BLaER1 (cell line): ENCODE results near the gene ATXN7L1.

ENCODE experiments used
- H3K27ac ChIP-seq: shearing (Covaris generic); formaldehyde crosslinking; 2 replicates; pipeline ENCODE4 v1.8.1; 2022
- H3K27me3 ChIP-seq: shearing (Covaris generic); formaldehyde crosslinking; 2 replicates; pipeline ENCODE4 v1.8.1; 2022
- H3K36me3 ChIP-seq: shearing (Covaris generic); formaldehyde crosslinking; 2 replicates; pipeline ENCODE4 v1.8.1; 2022
- H3K4me1 ChIP-seq: shearing (Covaris generic); formaldehyde crosslinking; 2 replicates; pipeline ENCODE4 v1.8.1; 2022
- H3K4me2 ChIP-seq: shearing (Covaris generic); formaldehyde crosslinking; 2 replicates; pipeline ENCODE4 v1.8.1; 2022
- H3K4me3 ChIP-seq: shearing (Covaris generic); formaldehyde crosslinking; 2 replicates; pipeline ENCODE4 v1.8.1; 2022
- H3K9ac ChIP-seq: shearing (Covaris generic); formaldehyde crosslinking; 2 replicates; pipeline ENCODE4 v1.8.1; 2022
- H3K9me3 ChIP-seq: shearing (Covaris generic); formaldehyde crosslinking; 2 replicates; pipeline ENCODE4 v1.8.1; 2022
- H4K20me1 ChIP-seq: shearing (Covaris generic); formaldehyde crosslinking; 2 replicates; pipeline ENCODE4 v1.8.1; 2022
- Cebpa-rat ChIP-seq: shearing (Covaris generic); IDR thresholded peaks from 2 replicates; pipeline ENCODE4 v1.8.1; 2022

The ATXN7L1 gene

DNA sequence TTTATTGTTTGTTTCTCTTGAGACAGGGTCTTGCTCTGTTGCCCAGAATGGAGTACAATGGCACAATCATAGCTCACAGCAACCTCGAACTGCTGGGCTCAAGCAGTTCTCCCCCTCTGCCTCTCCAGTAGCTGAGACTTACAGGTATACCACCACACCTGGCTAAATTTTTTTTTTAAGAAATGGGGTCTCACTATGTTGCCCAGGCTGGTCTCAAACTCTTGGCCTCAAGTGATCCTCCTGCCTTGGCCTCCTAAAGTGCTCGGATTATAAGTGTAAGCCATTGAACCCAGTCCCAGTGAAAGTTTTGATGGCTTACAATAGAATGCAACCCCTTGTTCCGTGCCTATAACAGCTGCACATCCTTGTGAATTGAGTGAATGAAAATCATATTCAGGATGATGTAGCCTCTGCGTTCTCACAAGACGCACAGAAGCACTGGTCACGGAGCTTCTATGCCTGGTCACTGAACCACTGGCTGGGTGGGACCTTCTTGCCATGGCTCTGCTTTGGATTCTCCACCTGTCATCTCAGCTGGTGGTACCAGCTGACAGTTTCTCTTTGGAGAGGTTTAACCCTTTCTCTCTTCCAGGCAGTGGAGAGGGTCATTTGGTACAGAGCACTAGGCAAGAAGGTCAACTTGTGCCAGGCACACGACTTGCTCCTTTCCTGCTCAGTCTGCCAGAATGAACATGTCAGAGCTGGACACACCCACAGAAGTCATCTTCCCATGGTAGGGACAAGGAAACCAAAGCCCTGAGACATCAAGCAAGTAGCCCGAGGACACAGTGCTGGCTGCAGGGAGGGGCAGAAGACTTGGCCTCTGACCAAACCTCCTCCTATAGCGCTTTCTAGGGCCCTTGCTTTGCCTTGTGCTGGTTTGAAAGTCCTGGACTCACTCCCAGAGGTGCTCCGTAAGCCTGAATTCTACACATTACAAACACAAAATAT is 89.6 kb downstream of the ATXN7L1 start:
- Histone ChIP-seq H3K9ac (no peak overlapping the region), H3K4me2 (no peak overlapping the region), H3K27ac (no peak overlapping the region), H3K9me3 (no peaks in the 10 kb centered on the region), H3K4me1 (0 out of 2 replicates have a peak, but pooled peaks cover 5% of the 10 kb centered on the region), H3K27me3 (no peaks in the 10 kb centered on the region), H4K20me1 (no peaks in the 10 kb centered on the region), H3K4me3 (no peak overlapping the region), H3K36me3 (0 out of 2 replicates have a peak, but pooled peaks cover 4% of the 10 kb centered on the region)
- no peak for TF ChIP-seq Cebpa-rat

DNA sequence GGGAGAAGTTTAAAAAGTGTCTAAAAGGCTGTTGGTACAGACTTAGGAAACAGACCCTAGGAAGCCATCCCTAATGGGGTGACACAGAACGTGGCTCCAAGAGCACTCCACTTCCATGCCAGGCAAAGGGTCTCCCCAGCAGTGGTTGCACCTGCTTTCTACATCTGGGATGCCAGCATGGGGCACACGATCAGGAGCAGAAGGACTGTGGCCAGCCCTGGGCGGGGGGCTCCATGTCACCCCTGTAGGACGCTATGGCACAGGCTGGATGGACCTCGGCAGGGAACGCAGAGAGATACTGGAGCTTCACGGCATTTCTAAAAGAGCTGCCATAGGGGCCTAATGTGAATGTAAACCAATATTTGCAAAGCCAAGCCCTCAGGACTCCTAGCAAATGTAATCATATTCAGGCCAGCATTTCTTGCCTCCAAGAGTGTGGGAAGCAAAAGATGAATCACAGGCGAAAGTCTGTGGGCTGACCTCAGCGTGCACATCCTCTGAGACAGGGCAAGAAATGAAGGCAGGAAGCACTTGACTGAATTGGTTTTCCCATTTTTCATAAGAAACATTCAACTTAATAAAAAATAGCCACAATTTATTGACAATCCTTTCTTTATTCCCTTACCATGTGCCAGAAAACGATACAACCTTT is 93.9 kb downstream of the ATXN7L1 start:
- Histone ChIP-seq H4K20me1 (no peaks in the 10 kb centered on the region), H3K4me1 (no peaks in the 10 kb centered on the region), H3K4me2 (no peak overlapping the region), H3K36me3 (no peaks in the 10 kb centered on the region), H3K27me3 (no peaks in the 10 kb centered on the region), H3K4me3 (no peak overlapping the region), H3K27ac (no peak overlapping the region), H3K9ac (no peak overlapping the region), H3K9me3 (no peaks in the 10 kb centered on the region)
- no peak for TF ChIP-seq Cebpa-rat

DNA sequence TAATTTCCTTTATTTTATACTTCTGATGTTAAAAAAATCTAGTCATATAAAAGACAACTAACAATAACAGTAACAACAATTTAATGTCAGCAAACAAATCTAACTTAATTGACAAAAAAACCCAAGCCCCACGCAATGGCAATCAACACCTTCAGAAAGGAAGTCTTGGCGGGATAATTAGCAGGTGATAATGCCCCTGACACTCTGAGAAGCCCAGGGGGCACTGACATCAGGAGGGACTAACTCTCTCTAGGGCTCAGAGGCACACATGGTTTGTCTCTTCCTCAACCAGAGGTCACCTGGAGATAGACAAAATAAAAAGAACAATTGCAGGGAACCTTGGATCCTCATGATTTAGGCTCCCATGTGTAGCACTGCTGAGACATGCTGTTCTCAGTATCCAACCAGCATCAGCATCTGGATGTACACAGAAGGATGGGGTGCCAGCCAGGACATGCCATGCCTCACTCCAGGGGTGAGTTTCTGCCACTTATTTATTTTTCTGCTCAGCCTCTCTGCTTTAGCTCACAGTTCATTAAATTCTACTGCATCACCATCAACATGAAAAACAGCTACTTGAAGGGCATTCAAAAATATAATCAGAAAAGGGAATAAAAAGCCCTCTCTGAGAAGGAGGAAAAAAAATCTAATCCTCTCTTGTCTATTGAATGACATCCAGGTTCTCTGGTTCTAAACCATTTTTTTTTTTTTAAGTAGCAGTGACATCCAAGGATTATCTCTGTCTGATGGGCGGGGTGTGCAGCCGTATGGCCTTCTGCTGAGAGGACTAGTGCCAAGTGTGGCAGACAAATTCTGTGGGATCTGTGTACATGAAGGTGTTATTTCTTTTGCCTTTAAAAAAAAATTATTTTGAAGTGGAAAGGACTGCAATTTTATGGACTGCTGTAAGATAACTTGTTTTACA is 96.3 kb downstream of the ATXN7L1 start:
- H3K9me3 ChIP-seq = no peaks in the 10 kb centered on the region
- TF ChIP-seq Cebpa-rat = no peak
- H3K4me1 ChIP-seq = no peaks in the 10 kb centered on the region
- H3K27ac ChIP-seq = no peak overlapping the region
- no peak overlapping the region for H3K4me2 ChIP-seq
- H3K36me3 ChIP-seq = no peaks in the 10 kb centered on the region
- H3K9ac ChIP-seq = no peak overlapping the region
- no peaks in the 10 kb centered on the region for H3K27me3 ChIP-seq
- no peak overlapping the region for H3K4me3 ChIP-seq
- no peaks in the 10 kb centered on the region for H4K20me1 ChIP-seq

DNA sequence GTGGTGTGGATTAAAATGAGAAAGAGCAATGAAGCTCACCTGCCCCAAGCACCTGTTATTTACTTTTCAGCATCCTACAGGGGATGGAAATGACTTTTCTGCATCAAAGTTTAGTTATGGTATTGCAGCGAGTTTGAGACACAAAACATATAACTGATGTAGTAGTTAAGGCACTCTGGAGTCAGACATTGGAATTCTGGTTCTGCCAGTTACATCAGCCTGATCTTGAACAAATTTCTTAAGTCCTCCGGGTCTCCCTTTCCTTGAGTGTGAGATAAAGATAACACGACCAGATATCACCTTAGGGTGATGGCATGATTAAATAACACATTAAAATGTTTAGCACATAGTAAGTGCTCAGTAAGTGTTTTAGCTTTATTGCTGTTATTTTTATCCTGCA is 97.4 kb downstream of the ATXN7L1 start:
- H3K4me2 ChIP-seq = no peak overlapping the region
- H3K4me1 ChIP-seq = peaks cover 3% of the 10 kb centered on the region
- H3K4me3 ChIP-seq = no peak overlapping the region
- no peaks in the 10 kb centered on the region for H3K36me3 ChIP-seq
- no peak overlapping the region for H3K27ac ChIP-seq
- TF ChIP-seq Cebpa-rat = no peak
- no peak overlapping the region for H3K9ac ChIP-seq
- H3K27me3 ChIP-seq = no peaks in the 10 kb centered on the region
- no peaks in the 10 kb centered on the region for H4K20me1 ChIP-seq
- no peaks in the 10 kb centered on the region for H3K9me3 ChIP-seq

DNA sequence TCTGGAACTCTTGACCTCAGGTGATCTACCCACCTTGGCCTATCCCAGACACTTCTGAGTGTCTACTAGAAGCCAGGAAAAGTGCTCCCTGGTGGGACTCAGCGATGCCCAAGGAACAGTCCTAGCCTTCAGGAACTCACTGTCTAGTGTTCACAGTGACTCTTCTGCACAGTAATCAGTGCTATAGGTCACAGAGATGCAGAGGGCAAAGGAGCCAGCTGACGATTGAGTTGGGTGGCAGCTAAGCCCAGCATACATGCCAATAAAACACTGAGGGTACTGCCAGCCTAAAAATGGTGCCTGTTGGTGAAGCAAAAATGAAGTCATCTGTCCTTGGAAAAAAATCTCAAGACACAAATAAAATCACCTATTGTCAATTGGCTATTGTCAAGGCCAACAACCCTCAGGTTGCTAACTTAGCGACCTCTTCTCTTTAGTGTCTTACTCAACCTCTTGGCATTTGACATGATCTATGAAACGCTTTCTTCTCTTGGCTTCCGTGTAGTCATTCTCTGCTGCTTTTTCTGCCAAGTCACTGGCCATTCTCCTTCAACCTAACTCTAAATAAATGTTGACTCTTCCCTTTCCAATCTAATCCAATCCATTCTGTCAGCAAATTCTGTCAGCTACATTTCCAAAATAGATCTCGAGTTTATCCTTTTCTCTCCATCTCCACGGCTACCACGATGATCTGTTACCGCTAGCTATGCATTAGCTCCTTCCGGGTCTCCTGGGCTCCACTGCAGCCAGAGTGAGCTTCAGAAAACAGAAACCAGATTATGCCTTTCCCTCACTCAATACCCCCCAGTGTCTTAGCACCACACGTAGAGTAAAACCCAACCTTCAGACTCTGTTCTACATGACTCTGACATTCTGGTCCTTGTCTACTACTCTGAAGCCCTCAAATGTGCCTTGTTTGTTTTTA is 99.2 kb downstream of the ATXN7L1 start:
- Histone ChIP-seq H3K27me3 (no peaks in the 10 kb centered on the region), H3K9ac (no peak overlapping the region), H3K9me3 (no peaks in the 10 kb centered on the region), H4K20me1 (no peaks in the 10 kb centered on the region), H3K27ac (no peak overlapping the region), H3K4me2 (no peak overlapping the region), H3K36me3 (no peaks in the 10 kb centered on the region), H3K4me3 (no peak overlapping the region), H3K4me1 (peaks cover 8% of the 10 kb centered on the region)
- no peak for TF ChIP-seq Cebpa-rat

DNA sequence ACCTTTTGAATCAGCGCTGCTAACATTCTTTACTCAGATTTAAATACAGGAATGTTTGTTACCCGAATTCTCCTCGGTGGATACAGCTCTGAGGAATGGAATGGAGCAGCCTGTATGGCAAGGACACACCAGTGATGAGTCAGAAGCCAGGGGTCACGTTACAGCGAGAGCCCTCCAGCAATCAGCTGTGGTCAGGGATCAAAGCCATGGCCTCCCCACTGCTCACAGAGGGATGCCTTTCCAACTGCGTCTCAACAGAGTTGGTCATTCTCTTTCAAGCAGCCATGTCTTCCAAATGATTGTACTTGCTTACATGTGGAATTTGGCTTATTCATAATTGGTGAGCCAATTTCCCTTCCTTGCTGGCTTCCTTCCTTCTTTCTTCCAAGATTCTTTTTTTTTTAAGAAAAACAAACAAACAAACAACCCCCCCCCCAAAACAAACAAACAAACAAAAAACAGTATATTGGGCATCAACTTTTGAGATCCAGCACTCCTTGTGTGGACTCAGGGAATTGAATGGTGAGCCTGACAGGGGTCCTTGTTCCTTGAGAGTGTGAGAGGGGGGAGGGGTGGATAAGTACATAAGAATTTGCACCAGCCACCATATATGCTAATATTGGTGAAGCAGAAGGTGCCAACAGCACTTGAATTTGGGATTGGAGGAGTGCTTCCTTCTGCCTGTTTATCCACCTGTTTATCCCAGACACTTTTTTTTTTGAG is 100.2 kb downstream of the ATXN7L1 start:
- Histone ChIP-seq H3K27ac (no peak overlapping the region), H3K9ac (no peak overlapping the region), H3K27me3 (no peaks in the 10 kb centered on the region), H3K4me2 (no peak overlapping the region), H3K36me3 (no peaks in the 10 kb centered on the region), H3K4me1 (peaks cover 8% of the 10 kb centered on the region), H3K9me3 (no peaks in the 10 kb centered on the region), H3K4me3 (no peak overlapping the region), H4K20me1 (no peaks in the 10 kb centered on the region)
- TF ChIP-seq Cebpa-rat = no peak

DNA sequence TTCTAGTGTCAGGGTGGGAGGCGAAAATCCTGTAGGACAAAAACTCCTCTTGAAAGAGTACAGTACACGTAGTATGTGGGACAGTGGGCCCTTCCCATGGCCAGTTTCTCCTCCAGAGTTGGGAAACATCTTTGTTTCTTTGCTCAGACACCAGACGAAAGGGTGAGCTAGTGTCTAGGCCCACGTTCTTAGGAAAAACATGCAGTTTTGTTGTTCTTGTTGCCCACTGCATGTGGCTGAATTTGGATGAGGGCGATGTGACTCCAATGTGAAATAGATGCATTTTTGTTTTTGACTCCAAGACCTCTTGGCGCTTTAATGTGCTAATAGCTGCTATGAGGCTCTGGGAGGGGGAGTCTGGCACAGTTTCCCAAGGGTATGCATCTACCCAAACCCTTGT is 100.8 kb downstream of the ATXN7L1 start:
- Histone ChIP-seq H3K36me3 (no peaks in the 10 kb centered on the region), H3K27ac (no peak overlapping the region), H3K9me3 (no peaks in the 10 kb centered on the region), H3K9ac (no peak overlapping the region), H3K4me2 (no peak overlapping the region), H3K4me1 (peaks cover 8% of the 10 kb centered on the region), H4K20me1 (no peaks in the 10 kb centered on the region), H3K4me3 (no peak overlapping the region), H3K27me3 (no peaks in the 10 kb centered on the region)
- TF ChIP-seq Cebpa-rat = no peak

DNA sequence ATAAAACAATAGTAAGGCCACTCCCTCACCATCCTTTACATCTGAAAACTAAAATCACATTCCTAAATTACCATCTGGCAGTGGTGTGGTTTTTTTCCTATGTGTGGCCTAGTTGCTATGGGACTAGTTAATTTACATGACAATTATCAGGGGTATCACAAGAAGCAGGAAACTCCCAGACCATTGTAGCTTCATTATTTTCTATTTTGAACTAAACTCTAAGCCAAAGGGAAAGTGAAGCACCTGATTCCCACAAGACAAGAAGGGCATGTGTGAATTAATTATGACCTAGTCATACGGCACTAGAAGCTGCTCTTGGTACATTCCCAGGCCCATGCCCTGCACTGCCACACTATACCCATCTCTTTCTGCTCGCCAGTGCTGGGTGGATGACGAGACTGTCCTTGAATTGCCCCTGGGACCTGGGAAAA is 103.4 kb downstream of the ATXN7L1 start:
- TF ChIP-seq Cebpa-rat = no peak
- Histone ChIP-seq H3K4me2 (no peak overlapping the region), H3K9ac (no peak overlapping the region)

More for the DNA sequence above, 103.4 kb downstream of the ATXN7L1 start:
- no peak overlapping the region for H3K4me3 ChIP-seq
- peaks cover 8% of the 10 kb centered on the region for H3K4me1 ChIP-seq
- no peaks in the 10 kb centered on the region for H3K9me3 ChIP-seq
- H4K20me1 ChIP-seq = no peaks in the 10 kb centered on the region
- no peaks in the 10 kb centered on the region for H3K36me3 ChIP-seq
- no peaks in the 10 kb centered on the region for H3K27me3 ChIP-seq
- no peak overlapping the region for H3K27ac ChIP-seq
